ENCODE measurements around the gene RFLNA.
"Not testable (repeated sequence)": the region's sequence is repeated elsewhere in the genome, so short reads cannot be mapped to it uniquely, and the experiment has no call there.

The RFLNA gene

GRCh38 chr12:124283326-124283725 lies 11.6 kb upstream of the RFLNA start:
- no peak for DNase-seq

GRCh38 chr12:124284368-124284767 lies 10.5 kb upstream of the RFLNA start:
- DNase-seq, result no peak

DNA sequence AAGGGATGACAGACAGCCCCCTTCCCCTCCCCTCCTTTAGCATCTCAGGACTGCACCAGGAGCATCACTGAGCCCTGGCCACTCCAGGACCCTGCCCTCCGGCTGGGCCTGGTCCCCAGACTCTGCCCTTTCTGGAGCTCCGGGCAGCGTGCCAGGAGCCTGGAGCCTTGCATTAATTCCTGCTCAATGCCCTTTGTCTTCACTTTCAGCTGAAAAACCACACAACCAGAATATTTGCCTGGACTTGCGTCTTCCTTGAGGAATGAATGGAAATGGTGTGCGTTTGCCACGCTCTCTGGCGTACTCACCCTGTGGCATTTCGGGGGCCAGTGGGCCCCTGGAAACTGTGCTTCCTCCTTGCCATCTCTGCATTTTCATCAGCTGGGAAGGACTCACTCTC lies 8.5 kb upstream of the RFLNA start:
- DNase-seq, result no peak

GRCh38 chr12:124286971-124287370 lies 7.9 kb upstream of the RFLNA start:
- no peak for DNase-seq

DNA sequence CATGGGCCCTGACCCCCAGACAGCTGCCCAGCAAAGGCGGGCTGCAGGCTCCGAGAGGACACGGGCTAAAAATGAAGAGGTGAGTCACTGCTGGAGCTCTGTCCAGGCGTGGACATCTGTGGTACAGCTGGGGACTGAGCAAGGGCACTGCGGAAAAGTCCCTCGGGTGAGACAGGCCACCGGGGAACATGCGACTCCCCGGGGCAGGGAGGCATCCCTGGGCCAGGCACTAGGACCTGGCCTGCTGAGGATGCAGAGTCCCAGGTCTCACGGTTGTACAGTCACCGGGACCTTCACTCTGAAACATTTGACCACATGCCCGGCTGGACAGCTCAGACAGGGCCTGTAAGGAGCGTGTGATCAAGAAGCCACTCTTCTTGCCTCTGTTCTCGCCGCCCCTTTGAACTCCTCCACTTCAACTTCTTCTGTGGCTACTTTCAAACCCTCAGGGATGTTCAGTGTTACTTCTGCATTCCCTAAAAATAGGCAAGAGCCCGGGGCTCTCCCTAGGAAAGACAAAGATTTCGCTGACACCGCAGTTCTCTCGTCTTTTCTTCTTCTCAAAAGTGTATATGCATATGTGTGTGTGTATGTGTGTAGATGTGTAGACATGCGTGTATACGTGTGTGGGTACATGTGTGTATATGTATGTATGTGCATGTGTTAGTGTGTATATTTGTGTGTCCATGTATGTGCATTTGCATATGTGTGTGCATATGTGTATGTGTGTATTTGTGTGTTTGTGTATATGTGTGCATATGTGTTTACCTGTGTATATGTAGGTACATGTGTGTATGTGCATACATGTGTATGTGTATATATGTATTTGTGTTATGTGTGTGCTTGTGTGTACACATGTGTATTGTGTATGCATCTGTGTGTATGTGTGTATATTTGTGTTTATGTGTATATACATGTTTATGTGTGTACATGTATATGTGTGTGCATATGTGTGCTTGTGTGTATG lies 5.0 kb upstream of the RFLNA start:
- no peak for DNase-seq

DNA sequence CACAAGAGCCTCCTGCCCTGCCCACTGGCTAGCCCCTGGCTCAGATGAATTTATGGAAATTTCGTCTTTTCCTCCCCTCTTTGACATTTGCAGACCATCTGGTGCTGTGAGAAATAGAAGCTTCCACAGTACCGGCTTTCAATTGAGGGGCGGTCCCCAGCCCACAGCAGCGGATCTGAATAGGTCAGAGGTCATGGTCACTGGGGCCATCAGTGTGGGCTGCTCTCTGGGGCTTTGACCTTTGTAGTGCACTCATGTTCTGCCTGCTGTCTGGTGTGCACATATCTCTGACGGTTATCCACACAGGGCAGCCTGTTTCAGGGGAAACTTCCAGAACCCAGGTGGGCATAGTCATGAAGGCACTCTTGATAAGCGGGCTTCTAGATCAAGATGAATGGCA lies 2.5 kb upstream of the RFLNA start:
- no peak for DNase-seq

GRCh38 chr12:124293286-124294003 lies 1.4 kb upstream of the RFLNA start:
- DNase-seq, result no peak

DNA sequence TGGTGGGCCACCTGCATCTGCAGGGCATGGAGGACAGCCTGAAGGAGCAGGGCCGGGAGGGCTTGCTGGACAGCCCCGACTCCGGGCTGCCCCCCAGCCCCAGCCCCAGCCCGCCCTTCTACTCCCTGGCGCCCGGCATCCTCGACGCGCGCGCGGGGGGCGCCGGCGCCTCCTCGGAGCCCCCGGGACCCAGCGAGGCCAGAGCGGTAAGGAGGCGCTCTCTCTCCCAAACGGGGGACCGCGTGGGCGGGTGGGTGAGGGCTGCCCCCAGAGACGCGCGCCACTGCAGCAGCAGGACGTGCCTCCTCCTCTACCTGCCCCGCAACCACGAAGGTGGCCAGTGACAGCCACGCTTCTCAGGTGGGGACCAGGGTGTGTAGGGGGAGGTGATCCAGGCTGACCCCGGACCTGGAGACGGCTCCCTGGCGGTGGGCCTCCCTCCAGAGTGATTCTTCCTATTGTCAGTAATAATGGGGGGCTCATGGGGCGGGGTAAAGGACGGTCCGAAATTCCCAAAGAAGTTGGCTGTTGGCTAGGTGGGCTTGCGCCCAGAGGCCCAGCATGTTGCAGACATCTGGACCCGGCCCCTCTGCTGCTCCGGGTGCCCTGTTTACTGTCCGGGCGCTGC lies 652 bp downstream of the RFLNA start:
- no peak for DNase-seq

DNA sequence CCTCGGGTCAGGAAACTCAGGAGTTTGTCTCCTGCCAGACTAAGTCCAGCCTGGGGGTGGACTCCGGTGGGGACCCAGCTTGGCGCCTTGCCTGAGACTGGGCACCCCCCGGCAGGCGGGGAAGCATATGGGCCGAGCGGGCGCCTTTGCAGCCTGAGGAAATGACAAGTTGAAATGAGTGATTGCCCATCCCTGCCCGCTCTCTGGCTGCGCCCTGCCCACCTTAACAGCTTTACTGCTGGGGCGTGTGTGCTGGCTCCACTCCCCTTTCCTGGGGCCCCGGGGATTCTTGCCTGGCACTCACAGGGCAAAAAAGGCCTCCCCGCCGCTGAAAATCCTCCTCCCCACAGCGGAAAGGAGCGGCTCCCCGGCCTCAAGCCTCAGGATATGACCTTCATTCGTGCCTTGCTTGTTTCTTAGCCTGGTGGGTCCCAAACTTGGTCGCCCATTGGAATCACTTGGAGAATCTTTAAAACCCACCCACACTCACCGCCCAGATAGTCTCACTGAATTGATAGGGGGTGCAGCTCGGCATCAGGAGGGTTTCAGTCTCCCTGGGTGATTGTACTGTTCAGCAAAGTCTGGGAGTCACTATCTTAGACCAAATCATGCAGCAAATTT lies 1.5 kb downstream of the RFLNA start:
- DNase-seq, result no peak

DNA sequence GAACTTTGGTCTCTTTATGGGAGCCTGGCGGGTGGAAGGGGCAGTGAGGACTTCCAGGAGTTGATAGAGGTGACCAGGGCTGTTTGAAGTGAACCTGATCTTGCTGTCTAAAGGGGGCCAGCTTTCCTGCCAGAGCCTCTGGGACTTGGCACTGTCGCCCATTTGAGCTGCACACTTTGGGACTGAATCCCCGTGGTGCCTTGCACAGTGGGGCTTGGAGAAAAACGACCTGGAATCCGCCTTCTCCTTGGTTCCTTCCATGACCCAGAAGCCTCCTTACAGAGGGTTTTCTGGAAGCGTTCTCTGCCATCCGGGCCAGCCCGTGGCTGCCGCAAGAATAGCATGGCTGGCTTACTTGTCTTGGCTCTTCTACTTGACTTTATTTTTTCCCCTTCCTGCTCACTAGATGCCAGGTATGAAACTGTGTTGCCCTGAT lies 2.0 kb downstream of the RFLNA start:
- no peak for DNase-seq

DNA sequence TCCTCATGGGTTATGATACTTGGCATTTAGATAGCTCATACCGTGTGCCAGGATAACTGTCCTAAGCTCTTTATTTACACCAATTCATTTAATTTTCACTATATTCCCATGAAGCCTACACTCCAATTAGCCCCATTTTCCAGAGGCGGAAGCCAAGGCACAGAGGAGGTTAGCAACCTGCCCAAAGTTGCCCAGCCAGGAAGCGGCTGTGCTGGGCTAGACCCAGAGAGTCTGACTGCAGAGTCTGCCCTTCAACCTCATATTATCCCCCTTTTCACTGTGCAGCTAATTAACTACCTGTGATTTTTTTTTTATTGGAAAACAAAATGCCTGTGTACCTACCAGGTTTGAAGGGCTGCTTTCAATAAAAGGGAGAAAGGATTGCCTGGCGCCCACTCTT lies 2.5 kb downstream of the RFLNA start:
- no peak for DNase-seq

DNA sequence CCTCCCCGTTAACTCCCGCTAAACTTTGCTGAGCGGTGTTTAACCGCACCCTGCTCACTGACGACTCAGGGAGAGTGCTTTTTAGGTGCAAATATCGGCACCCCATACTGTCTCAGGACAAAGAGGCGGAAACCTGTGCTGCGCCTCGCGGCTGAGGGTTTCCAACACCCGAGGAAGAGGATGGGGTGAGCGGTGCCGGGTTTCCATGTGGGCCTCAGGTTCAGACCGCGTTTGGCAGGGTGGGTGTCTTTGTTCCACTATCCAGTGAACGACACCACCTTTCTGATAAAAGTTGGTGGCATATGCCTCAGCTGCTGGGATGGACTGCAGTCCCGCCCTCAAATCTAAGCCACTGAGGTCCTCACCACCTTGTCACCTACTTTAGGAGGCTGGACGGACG lies 3.0 kb downstream of the RFLNA start:
- DNase-seq, result no peak

- DNase-seq, result no peak
Observed at GRCh38 chr12:124298685-124299410, 4.0 kb downstream of the RFLNA start.

- DNase-seq, result no peak
Observed at GRCh38 chr12:124299628-124300388, 4.9 kb downstream of the RFLNA start.

DNA sequence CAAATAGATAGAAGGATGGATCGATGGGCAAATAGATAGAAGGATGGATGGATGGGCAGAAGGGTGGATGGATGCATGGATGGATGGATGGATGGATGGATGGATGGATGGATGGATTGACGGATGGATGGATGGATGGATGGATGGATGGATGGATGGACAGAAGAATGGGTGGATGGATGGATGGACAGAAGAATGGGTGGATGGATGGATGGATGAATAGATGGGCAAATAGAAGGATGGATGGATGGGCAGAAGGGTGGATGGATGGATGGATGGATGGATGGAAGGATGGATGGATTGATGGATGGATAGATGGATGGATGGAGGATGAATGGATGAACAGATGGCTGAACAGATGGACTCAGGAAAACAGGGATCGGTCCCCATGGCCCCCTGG lies 5.8 kb downstream of the RFLNA start:
- not testable (repeated sequence) for DNase-seq

DNA sequence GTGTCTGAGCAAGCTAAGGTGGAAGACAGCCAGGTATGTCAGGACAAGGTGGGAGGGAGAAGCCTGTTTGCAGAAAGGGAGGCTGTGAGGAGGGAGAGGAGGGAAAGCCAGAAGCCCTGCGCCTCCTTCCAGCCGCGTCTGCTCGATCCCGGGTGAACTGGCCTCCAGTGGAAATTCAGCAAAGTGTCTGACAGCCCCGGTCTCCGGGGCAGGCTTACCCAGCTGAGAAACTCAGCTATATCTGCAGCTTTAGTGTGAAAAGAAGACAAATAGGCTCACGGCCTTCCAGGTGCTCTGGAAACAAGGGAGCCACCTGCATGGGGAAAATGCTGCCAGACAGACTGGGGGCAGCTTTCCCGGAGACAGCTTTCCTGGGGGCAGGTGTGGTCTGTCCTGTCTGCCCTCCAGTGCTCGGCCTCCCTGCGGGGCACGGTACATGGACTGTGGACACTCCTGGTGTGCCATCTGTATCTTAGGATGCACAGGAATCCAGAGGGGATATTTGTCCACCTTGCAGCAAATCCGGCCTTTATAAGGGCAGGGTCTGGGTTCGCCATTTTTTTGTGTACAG lies 6.3 kb downstream of the RFLNA start:
- no peak for DNase-seq

DNA sequence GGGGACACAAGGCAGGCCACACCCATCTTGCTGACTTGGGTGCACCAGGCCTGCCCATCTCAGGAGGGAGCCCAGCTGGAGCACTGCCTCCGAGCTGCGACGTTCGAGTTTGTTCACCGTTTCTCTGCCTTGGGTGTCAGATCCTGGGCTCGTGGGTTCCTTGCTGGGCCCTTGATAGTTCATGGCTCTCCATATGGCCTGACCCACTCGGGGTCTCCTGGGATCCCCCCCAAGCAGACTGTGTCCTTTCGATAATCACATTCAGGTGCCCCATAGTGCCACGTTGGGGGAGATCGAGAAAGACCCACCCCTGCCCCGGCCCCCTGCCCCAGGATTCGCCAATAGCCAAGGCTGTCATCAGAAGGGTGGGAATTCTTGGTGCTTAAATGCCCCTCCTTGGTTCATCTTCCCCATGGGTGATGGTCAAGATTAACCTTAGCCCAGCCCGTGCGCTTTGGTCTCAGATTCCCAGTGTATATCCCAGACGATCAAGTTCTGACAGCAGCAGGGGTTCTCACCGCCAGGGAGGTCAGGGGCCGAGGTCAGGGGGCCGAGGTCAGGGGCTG lies 7.4 kb downstream of the RFLNA start:
- no peak for DNase-seq

- DNase-seq, result no peak
Observed at GRCh38 chr12:124302807-124303578, 8.1 kb downstream of the RFLNA start.

DNA sequence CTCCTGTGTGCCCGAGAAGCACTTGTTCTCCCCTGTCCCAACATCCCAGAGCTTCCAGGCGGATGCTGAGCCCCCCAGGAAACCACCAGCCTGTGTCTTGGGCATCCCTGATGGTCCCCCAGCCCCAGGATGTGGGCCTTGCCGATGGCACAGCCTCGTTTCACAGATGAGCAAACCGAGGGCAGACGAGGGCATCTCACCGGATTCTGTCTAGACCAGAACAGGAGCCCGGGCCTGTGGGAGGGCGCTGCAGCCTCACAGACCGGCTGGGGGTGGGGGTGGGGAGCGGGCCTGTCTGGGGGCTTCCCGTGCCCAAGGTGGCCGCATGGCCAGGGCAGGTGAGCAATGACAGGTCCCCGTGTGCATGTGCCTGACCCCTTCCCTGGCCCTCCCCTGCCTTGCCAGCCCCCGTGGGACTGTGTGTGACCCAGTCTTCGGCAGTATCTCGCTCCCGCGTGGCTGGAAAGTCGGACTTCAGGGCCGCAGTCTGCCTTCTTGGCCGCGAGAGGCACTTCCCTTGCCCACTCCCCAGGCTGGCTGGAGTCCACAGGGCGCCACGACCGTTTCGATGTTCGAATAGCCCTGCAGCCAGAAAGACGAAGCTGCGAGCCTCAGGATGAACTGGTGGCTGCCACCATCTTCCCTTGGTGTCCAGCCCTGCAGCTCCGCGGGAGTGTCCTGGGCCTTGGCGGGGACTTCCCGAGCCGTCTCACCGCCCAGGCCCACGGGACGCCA lies 8.9 kb downstream of the RFLNA start:
- DNase-seq, result no peak

Data from stimulated activated CD4-positive, alpha-beta T cell treated with anti-CD3 and anti-CD28 coated beads, Interleukin-4, amount 100 ng/mL, for 1 hour (primary cell).